ENCODE results near the gene OR4N5.

Gene OR4N5

DNA sequence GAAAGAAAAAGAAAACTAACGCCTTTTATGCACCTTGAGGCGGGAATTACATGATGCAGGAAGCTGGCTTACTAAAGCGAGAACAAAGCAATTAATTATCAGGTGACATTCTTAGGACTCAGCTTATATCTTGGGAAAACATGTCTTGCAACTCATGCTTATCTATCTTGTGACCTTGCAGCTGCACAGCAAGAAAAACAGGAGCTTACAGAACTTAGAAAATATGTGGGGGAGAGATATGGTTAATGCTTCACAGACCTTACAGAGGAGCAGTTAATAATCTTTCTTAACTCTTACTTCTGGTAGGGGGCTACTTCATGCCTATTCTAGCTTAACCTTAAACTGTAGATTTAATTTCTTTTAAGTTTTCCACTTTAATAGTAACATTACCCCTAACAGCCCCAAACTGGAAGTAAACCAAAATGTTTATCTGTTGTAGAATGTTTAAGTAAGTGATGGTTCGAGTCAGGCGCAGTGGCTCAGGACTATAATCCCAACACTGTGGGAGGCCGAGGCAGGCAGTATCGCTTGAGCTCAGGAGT, 38.9 kb downstream of the OR4N5 start:
- no peak for DNase-seq (ENCODE audit: extremely low read depth, low read depth)
- no peak for TF ChIP-seq CTCF (IDR thresholded peaks at IDR 0.05; ENCODE audit: low read depth, low read length)

- TF ChIP-seq CTCF (IDR thresholded peaks at IDR 0.05; ENCODE audit: low read depth, low read length): no peak
- DNase-seq (ENCODE audit: extremely low read depth, low read depth): no peak
These were observed 40.6 kb downstream of the OR4N5 start for GRCh38 chr14:20179218-20179617.

GRCh38 chr14:20179880-20180279, 41.3 kb downstream of the OR4N5 start:
- TF ChIP-seq CTCF (IDR thresholded peaks at IDR 0.05; ENCODE audit: low read depth, low read length): no peak

GRCh38 chr14:20180486-20180885, 41.9 kb downstream of the OR4N5 start:
- TF ChIP-seq CTCF (IDR thresholded peaks at IDR 0.05; ENCODE audit: low read depth, low read length): no peak
- DNase-seq (ENCODE audit: extremely low read depth, low read depth): no peak

More at GRCh38 chr14:20179880-20180279, 41.3 kb downstream of the OR4N5 start:
- DNase-seq (ENCODE audit: extremely low read depth, low read depth): no peak

- DNase-seq (ENCODE audit: extremely low read depth, low read depth): no peak
- no peak for TF ChIP-seq CTCF (IDR thresholded peaks at IDR 0.05; ENCODE audit: low read depth, low read length)
These were observed 45.6 kb downstream of the OR4N5 start for GRCh38 chr14:20184181-20184580.

DNA sequence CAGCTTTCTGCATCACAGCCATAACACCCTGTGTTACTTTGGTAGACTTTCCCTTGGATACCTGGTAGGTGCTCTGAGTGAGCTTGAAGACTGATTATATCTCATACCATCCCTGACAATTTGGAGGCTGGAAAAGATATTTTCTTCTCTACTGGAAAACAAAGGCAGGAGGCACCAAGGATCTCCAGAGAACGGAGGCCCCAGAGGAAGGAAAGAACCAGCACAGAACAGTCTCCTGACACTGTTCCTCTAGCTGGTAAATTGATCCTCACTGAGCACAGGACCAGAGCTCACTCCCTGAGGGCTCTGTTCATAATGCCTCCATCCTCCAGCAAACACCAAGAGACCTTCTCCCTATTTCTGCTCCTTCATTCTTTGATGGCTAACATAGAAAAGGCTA, 52.0 kb downstream of the OR4N5 start, which contains the start of gene OR11G2:
TSS of gene OR11G2 (plus strand) at position 301 of the 400 bp plus-strand sequence. CDS start 6,542 bp downstream, outside the sequence.
- no peak for DNase-seq (ENCODE audit: extremely low read depth, low read depth)

DNA sequence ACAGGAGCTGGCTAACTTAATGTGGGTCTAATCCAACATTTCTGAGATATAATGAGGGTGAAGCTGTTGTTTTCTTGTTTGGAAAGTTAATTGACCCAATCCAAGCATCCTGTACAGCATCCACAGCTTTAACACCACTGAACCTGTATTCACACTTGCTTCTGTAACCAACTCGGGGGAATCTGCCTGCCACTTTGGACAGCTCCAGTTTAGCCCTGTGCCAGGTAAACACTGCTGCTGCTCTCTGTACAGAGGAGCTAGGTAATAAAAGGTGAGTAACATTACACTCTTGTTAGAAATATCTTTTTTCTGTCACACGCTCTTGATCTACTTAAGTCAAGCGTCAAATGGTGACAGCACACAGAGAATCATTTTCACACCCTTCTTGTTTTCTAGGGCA, 52.8 kb downstream of the OR4N5 start:
- no peak for TF ChIP-seq CTCF (IDR thresholded peaks at IDR 0.05; ENCODE audit: low read depth, low read length)
- no peak for DNase-seq (ENCODE audit: extremely low read depth, low read depth)

More for the DNA sequence above, 52.0 kb downstream of the OR4N5 start, which contains the start of gene OR11G2:
- TF ChIP-seq CTCF (IDR thresholded peaks at IDR 0.05; ENCODE audit: low read depth, low read length): no peak

All from AG09319 (cell line).